OCI-LY1 (cell line): Measurements from ENCODE around the gene TEX38.
"Not testable (repeated sequence)": the region's sequence is repeated elsewhere in the genome, so short reads cannot be mapped to it uniquely, and the experiment has no call there.

Source experiments
- H2AFZ ChIP-seq: fragments of 200-600 bp; sonication (generic), shearing (Covaris generic); 2 replicates; pipeline ENCODE4 v1.6.0; 2014; ENCODE audit warnings: antibody characterized with exemption, mild to moderate bottlenecking, low read length
- H3F3A ChIP-seq: fragments of 200-600 bp; sonication (generic), shearing (Covaris generic); 2 replicates; pipeline ENCODE4 v1.6.0; 2014; ENCODE audit warnings: mild to moderate bottlenecking, antibody characterized with exemption, low read length, moderate library complexity; ENCODE audit not compliant: insufficient read depth
- H3K27ac ChIP-seq: fragments of 200-600 bp; sonication (generic); 2 replicates; pipeline ENCODE4 v1.5.1; 2014; ENCODE audit warnings: low read length, mixed run types, mild to moderate bottlenecking, low read depth; ENCODE audit not compliant: poor library complexity, severe bottlenecking
- H3K27me3 ChIP-seq: fragments of 200-600 bp; sonication (generic); 2 replicates; pipeline ENCODE4 v1.6.0; 2014; ENCODE audit warnings: antibody characterized with exemption, mild to moderate bottlenecking, low read length, moderate library complexity; ENCODE audit not compliant: insufficient read depth
- H3K36me3 ChIP-seq: fragments of 200-600 bp; sonication (generic); 2 replicates; pipeline ENCODE4 v1.6.1; 2014; ENCODE audit warnings: mild to moderate bottlenecking, antibody characterized with exemption, low read length, moderate library complexity, mixed read lengths; ENCODE audit not compliant: insufficient read depth
- H3K4me1 ChIP-seq: fragments of 200-600 bp; sonication (generic); 2 replicates; pipeline ENCODE4 v1.5.1; 2014; ENCODE audit warnings: mild to moderate bottlenecking, low read length, moderate library complexity; ENCODE audit not compliant: insufficient read depth, severe bottlenecking
- H3K4me2 ChIP-seq: fragments of 200-600 bp; sonication (generic), shearing (Covaris generic); 2 replicates; pipeline ENCODE4 v1.6.1; 2014; ENCODE audit warnings: low read length
- H3K4me3 ChIP-seq: fragments of 200-600 bp; sonication (generic); 2 replicates; pipeline ENCODE4 v1.5.1; 2014; ENCODE audit warnings: low read length, low read depth, mild to moderate bottlenecking, mixed read lengths; ENCODE audit not compliant: poor library complexity, severe bottlenecking
- H3K79me2 ChIP-seq: fragments of 200-600 bp; shearing (Covaris generic); 2 replicates; pipeline ENCODE4 v1.6.1; 2016; ENCODE audit warnings: mixed run types, low read length, mixed read lengths; ENCODE audit not compliant: insufficient read depth
- H3K9ac ChIP-seq: fragments of 200-600 bp; sonication (generic), shearing (Covaris generic); 2 replicates; pipeline ENCODE4 v1.6.1; 2014; ENCODE audit warnings: mild to moderate bottlenecking, low read length, mixed read lengths
- H3K9me2 ChIP-seq: fragments of 200-600 bp; sonication (generic), shearing (Covaris generic); 2 replicates; pipeline ENCODE4 v1.6.1; 2014; ENCODE audit warnings: low read depth, mild to moderate bottlenecking, low read length, mixed read lengths
- H3K9me3 ChIP-seq: fragments of 200-600 bp; shearing (Covaris generic); 2 replicates; pipeline ENCODE4 v1.6.1; 2014; ENCODE audit warnings: low read length, mixed read lengths
- H4K20me1 ChIP-seq: fragments of 200-600 bp; sonication (generic), shearing (Covaris generic); 2 replicates; pipeline ENCODE4 v1.6.0; 2016; ENCODE audit warnings: mild to moderate bottlenecking, low read length; ENCODE audit not compliant: insufficient read depth
- EZH2 ChIP-seq: fragments of 200-600 bp; sonication (generic), shearing (Covaris generic); IDR thresholded peaks from 2 replicates; pipeline ENCODE4 v1.8.0; 2017; ENCODE audit warnings: borderline replicate concordance, mixed run types, mild to moderate bottlenecking, antibody characterized with exemption, low read length, moderate library complexity, mixed read lengths
- TF ChIP-seq, protein P1 (sequence below): fragments of 200-600 bp; sonication (generic), shearing (Covaris generic); IDR thresholded peaks from 2 replicates; pipeline ENCODE4 v1.5.1; 2017; ENCODE audit warnings: mild to moderate bottlenecking, antibody characterized with exemption, low read length, moderate library complexity, mixed read lengths

The TEX38 gene

DNA sequence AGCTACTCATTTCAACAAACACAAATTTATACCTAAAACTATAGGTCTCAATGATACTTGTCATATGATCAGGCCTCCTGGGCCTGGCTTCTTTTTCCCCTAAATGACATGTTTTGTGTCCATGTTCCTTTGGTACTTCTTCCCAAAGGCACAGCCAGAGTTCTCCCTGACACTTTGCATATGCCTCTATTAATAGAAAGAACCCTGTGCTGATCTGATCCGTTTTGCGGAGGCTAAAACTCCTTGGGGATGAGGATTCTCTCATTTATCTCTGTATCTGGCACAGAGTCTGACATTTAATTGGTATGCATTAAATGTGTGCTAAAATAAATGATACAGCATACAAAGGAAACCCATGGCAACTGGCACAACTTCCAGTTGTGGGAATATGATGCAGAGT lies 15.0 kb upstream of the TEX38 start:
- Histone ChIP-seq H3K27ac (no peak overlapping the region), H3K9ac (no peak overlapping the region), H2AFZ (no peak overlapping the region), H3K9me3 (no peaks in the 10 kb centered on the region), H3K27me3 (no peaks in the 10 kb centered on the region), H3K4me1 (no peaks in the 10 kb centered on the region), H3F3A (no peaks in the 10 kb centered on the region), H3K4me2 (no peak overlapping the region), H3K79me2 (no peaks in the 10 kb centered on the region), H3K9me2 (no peaks in the 10 kb centered on the region), H3K4me3 (no peak overlapping the region), H3K36me3 (peaks cover 42% of the 10 kb centered on the region), H4K20me1 (no peaks in the 10 kb centered on the region)
- TF ChIP-seq EZH2 = no peak
- TF ChIP-seq, protein P1, sequence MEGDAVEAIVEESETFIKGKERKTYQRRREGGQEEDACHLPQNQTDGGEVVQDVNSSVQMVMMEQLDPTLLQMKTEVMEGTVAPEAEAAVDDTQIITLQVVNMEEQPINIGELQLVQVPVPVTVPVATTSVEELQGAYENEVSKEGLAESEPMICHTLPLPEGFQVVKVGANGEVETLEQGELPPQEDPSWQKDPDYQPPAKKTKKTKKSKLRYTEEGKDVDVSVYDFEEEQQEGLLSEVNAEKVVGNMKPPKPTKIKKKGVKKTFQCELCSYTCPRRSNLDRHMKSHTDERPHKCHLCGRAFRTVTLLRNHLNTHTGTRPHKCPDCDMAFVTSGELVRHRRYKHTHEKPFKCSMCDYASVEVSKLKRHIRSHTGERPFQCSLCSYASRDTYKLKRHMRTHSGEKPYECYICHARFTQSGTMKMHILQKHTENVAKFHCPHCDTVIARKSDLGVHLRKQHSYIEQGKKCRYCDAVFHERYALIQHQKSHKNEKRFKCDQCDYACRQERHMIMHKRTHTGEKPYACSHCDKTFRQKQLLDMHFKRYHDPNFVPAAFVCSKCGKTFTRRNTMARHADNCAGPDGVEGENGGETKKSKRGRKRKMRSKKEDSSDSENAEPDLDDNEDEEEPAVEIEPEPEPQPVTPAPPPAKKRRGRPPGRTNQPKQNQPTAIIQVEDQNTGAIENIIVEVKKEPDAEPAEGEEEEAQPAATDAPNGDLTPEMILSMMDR = no peak

DNA sequence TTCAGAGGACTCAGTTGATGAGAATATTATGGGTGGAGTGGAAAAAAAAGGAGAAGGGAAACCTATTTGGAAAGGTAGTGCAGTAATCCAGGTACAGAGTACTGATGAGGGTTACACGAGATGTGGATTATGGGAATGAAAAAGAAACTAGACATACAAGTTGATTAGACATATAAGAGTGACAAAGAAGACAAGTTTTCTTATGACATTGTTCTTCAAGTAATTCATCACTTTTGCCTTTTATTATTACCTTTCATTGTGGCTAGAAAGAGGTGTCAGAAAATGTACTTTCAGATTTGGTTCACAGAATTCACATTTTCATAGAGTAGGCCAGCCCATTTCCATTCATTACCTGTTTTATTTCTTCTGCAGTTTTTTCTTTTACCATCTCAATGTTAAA lies 13.9 kb upstream of the TEX38 start:
- Histone ChIP-seq H3K4me2 (no peak overlapping the region), H3F3A (no peaks in the 10 kb centered on the region), H3K9me2 (no peaks in the 10 kb centered on the region), H2AFZ (no peak overlapping the region), H3K27ac (no peak overlapping the region), H3K79me2 (no peaks in the 10 kb centered on the region), H4K20me1 (no peaks in the 10 kb centered on the region), H3K4me1 (no peaks in the 10 kb centered on the region), H3K9me3 (no peaks in the 10 kb centered on the region), H3K4me3 (no peak overlapping the region), H3K9ac (no peak overlapping the region), H3K36me3 (peaks cover 38% of the 10 kb centered on the region), H3K27me3 (no peaks in the 10 kb centered on the region)
- TF ChIP-seq, protein P1 = no peak
- no peak for TF ChIP-seq EZH2

DNA sequence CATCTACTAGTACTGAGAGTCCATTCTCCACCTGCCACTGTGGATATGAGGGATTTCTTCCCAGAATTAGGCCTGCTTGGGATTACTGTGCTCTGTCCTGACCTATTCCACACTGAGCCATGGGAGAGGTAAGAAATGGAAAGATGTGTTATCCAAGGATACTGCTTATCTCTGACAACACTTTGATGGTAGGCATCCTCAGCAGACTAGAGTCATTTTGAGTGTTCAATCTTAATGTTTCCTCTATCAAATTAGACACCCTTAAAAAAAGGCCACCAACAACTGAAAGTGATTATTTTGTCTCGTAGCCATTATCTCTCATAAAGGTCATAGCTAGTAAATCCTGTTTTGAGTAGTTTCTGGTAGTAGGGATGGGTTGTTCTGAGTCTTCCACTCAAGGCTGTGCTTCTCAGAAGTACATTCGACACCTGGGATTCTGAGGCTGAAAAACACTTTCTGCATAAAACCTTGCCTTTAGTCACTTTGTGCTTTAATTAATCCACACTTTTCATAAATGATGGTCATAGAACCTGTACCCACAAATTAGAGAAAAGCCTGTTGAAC lies 12.3 kb upstream of the TEX38 start:
- Histone ChIP-seq H3K27ac (no peak overlapping the region), H3K4me3 (no peak overlapping the region), H3K9ac (no peak overlapping the region), H3K27me3 (no peaks in the 10 kb centered on the region), H3K4me1 (no peaks in the 10 kb centered on the region), H3F3A (no peaks in the 10 kb centered on the region), H3K79me2 (no peaks in the 10 kb centered on the region), H3K4me2 (no peak overlapping the region), H4K20me1 (no peaks in the 10 kb centered on the region), H3K9me2 (no peaks in the 10 kb centered on the region), H2AFZ (no peak overlapping the region), H3K9me3 (no peaks in the 10 kb centered on the region), H3K36me3 (peaks cover 48% of the 10 kb centered on the region)
- TF ChIP-seq EZH2 = no peak
- TF ChIP-seq, protein P1 = no peak

DNA sequence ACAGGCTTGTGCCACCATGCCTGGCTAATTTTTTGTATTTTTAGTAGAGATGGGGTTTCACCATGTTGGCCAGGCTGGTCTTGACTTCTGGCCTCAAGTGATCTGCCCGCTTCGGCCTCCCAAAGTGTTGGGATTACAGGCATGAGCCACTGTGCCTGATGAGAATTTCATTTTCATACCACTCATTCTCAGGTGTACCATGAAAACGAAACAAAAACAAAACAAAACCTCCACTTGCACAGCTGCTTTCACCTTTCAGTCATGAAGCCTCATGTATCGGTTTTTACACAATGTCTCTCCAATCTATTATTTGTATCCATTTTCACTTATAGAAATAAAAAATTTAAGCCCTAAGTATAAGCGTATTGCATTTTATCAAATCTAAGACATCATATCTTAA lies 11.5 kb upstream of the TEX38 start:
- not testable (repeated sequence) for H3K9me3 ChIP-seq, H2AFZ ChIP-seq, H4K20me1 ChIP-seq, H3K4me1 ChIP-seq, H3F3A ChIP-seq, H3K9ac ChIP-seq, H3K79me2 ChIP-seq, H3K27ac ChIP-seq, H3K9me2 ChIP-seq, H3K4me3 ChIP-seq, H3K27me3 ChIP-seq, H3K4me2 ChIP-seq
- peaks cover 49% of the 10 kb centered on the region for H3K36me3 ChIP-seq

DNA sequence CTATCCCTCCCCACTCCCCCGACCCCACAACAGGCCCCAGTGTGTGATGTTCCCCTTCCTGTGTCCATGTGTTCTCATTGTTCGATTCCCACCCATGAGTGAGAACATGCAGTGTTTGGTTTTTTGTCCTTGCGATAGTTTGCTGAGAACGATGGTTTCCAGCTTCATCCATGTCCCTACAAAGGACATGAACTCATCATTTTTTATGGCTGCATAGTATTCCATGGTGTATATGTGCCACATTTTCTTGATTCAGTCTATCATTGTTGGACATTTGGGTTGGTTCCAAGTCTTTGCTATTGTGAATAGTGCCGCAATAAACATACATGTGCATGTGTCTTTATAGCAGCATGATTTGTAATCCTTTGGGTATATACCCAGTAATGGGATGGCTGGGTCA lies 8.7 kb upstream of the TEX38 start:
- not testable (repeated sequence) for H3K79me2 ChIP-seq, H3F3A ChIP-seq
- H3K4me1 ChIP-seq = peaks cover 14% of the 10 kb centered on the region

More for the DNA sequence above, 8.7 kb upstream of the TEX38 start:
- H3K36me3 ChIP-seq = peaks cover 29% of the 10 kb centered on the region
- H3K27ac ChIP-seq, H3K9me3 ChIP-seq, H3K9ac ChIP-seq, H3K27me3 ChIP-seq, H3K4me2 ChIP-seq, H2AFZ ChIP-seq, H3K4me3 ChIP-seq, H3K9me2 ChIP-seq, H4K20me1 ChIP-seq: not testable (repeated sequence)
